ENCODE measurements around the gene MRPS23.

DNA sequence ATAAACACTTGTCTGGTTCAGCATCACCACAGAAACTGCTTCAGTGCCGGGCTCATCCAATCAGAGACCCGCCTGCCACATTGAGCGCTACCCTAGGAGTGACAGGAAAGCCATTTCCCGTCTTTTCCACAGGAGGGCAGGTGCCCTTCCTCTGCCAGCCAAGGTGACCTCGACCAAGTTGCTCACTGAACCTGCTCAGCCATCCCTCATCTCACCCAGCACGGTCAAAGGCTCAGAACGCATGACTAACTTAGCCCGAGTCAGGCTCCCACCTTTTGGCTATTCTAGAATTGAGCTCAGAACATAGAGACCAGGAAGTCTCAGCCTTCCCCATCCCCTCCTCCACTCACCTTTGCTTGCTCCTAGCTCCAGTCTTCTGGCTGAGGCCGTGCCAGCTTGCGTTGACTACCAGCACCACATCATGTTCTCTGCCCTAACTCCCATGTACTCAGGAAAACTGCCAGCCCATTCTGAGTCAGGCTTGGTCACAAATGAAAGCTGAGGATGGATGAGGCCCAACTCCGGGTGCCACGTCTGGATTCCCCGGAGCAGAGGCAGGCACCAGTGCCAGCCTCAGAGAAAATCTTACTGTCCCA is 15.6 kb downstream of the MRPS23 start:
- TF ChIP-seq CTCF (IDR thresholded peaks at IDR 0.05) = no peak
- TF ChIP-seq POLR2AphosphoS5 (IDR thresholded peaks at IDR 0.05) = no peak

All from transverse colon (tissue), 4 donors.